GM21367 (cell line): ENCODE measurements around the gene FAM3A.

Source experiments
- ATAC-seq: cut with Tn5 transposase; IDR thresholded peaks from one replicate; pipeline ENCODE4 v1.9.1; 2021; ENCODE audit not compliant: unreplicated experiment

The FAM3A gene

DNA sequence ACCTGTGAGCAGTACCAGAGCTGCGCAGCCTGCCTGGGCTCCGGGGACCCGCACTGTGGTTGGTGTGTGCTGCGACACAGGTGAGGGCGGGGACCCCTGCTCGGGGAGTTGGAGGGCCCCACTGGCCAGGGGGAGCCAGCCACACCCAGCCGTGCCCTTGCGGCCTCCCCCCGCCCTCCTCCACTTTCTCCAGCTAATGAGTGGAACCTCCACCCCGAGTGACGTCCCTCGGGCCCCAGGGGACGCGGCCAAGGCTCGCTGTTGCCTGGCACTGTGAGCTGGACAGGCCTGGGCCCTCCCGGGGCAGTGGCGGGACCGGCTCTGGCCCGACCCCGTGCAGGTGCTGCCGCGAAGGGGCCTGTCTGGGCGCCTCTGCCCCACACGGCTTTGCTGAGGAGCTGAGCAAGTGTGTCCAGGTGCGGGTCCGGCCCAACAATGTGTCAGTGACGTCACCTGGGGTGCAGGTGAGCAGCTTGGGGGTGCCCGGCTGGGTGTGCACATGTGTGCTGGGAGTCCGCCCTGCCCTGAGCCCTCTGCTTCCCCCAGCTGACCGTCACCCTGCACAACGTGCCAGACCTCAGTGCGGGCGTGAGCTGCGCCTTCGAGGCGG is 52.3 kb downstream of the FAM3A start:
- ATAC-seq, result no peak

- no peak for ATAC-seq
Measured at GRCh38 chrX:154462396-154462795, 53.6 kb downstream of the FAM3A start.

- ATAC-seq, result no peak
Measured at GRCh38 chrX:154460326-154460725, 55.7 kb downstream of the FAM3A start.

- ATAC-seq, result no peak
Measured at GRCh38 chrX:154459832-154460231, 56.2 kb downstream of the FAM3A start.

DNA sequence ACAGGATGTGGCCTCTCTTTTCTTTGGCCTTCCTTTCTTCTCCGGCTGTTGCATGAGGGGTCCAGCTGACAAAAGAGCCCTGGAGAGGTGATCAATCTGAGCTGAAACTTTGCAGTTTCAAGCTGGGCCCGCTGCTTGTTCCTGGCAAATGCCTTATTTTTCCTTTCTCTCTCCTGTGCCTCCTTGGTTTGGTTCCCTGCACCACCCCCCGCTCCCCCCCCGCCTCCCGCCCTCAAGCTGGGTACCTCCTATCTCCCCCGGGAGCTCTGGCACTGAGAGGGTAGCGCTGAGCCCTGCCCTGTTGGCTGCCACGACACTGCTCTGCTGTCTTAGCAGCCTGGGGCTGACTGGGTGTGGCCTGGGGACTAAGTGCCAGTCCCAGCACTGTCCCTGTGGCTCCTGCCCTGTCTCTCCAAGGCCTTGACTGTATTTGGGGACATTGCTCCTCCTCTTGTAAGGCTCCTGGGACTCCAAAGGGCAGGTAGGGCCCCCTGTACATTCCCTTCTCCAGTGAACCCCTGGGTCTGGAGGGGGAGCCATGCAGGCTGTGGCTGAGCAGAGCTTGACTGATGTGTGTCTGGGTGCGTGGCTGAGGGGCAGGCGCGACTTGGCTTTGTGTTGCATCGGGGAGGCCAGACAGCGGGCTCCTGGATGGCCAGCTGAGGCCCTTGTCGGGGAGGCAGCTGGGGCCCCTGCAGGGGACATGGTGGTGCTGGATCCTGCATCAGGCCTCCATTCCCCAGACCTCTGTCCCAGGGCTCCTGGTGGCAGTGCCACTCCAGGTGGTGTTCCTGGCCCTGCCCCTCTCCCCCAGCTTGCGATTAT is 56.9 kb downstream of the FAM3A start:
- ATAC-seq, result no peak

- peak; percentile 63 for ATAC-seq
Measured at GRCh38 chrX:154458116-154458953, 57.7 kb downstream of the FAM3A start, which contains the start of gene PLXNA3. Gene PLXNA3, plus strand, starts transcription at chrX:154458281. Its CDS starts 1,903 bp downstream, at chrX:154460184.

- ATAC-seq, result peak; percentile 57
Measured at GRCh38 chrX:154457491-154458115, 58.4 kb downstream of the FAM3A start.
